AG10803 (cell line): ENCODE data around the gene ADGRD1.

ENCODE experiments used
- DNase-seq: peaks from one replicate; pipeline ENCODE4 v3.0.0; 2010; ENCODE audit warnings: low read depth
- H3K4me3 ChIP-seq: 2 replicates; pipeline ENCODE4 v1.5.1; 2011; ENCODE audit warnings: mild to moderate bottlenecking, low read length, control low read depth
- TF ChIP-seq, protein P1 (sequence below): conservative IDR thresholded peaks from 2 replicates; pipeline ENCODE4 v1.5.1; 2011; ENCODE audit warnings: mild to moderate bottlenecking, low read length, control low read depth, inconsistent platforms

ADGRD1 gene

DNA sequence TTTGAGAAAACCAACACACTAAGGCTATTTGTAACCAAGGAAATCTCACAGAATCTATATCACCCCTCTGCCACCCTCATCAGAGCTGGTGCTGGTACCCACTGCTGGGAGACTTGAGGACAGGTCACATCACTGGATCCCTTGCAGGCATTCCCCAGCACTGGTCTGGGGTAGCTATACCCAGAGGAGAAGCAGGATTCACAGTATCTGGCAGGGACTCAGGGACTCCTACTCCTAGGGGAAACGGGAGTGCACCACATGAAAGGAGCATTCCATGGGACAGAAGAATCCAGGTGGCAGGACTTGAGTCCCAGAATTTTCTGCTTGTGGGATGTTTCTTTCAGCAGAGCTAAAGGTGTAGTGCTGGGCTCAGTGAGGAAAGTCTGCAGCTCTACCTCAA lies 223.2 kb downstream of the ADGRD1 start:
- no peak for DNase-seq
- TF ChIP-seq, protein P1, sequence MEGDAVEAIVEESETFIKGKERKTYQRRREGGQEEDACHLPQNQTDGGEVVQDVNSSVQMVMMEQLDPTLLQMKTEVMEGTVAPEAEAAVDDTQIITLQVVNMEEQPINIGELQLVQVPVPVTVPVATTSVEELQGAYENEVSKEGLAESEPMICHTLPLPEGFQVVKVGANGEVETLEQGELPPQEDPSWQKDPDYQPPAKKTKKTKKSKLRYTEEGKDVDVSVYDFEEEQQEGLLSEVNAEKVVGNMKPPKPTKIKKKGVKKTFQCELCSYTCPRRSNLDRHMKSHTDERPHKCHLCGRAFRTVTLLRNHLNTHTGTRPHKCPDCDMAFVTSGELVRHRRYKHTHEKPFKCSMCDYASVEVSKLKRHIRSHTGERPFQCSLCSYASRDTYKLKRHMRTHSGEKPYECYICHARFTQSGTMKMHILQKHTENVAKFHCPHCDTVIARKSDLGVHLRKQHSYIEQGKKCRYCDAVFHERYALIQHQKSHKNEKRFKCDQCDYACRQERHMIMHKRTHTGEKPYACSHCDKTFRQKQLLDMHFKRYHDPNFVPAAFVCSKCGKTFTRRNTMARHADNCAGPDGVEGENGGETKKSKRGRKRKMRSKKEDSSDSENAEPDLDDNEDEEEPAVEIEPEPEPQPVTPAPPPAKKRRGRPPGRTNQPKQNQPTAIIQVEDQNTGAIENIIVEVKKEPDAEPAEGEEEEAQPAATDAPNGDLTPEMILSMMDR = no peak
- H3K4me3 ChIP-seq = no peak overlapping the region

DNA sequence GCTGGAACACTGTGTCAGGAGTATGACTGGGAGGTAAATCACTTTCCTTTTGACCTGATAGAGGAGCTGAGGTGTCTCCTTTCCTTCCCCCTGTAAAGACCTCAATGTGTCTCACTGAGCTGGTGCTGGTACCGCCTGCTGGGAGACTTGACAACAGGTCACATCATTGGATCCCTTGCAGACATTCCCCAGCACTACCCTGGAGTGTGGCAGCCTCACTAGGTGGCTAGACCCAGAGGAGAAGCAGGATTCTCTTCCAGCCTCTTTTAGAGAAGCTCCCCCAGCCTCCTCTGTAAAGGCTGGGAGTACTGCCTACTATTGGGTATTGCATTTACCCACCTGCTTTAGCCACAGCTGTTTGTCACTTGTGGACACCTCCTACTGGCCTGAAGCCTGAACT lies 223.9 kb downstream of the ADGRD1 start:
- no peak for DNase-seq
- TF ChIP-seq, protein P1 = no peak
- H3K4me3 ChIP-seq = no peak overlapping the region

DNA sequence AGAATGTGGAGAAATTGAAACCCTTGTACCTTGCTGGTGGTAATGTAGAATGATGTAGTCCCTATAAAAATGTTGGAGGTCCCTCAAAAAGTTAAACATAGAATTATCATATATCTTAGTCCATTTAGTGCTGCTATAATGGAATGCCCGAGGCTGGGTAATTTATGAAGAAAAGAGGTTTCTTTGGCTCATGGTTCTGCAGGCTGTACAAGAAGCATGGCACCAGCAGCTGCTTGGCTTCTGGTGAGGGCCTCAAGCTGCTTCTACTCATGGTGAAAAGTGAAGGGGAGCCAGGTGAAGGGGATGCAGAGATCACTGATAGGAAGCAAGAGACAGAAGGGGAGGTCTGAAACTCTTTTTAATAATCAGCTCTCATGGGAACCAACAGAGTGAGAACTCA lies 233.9 kb downstream of the ADGRD1 start:
- no peak for DNase-seq
- H3K4me3 ChIP-seq = no peak overlapping the region
- TF ChIP-seq, protein P1 = no peak

DNA sequence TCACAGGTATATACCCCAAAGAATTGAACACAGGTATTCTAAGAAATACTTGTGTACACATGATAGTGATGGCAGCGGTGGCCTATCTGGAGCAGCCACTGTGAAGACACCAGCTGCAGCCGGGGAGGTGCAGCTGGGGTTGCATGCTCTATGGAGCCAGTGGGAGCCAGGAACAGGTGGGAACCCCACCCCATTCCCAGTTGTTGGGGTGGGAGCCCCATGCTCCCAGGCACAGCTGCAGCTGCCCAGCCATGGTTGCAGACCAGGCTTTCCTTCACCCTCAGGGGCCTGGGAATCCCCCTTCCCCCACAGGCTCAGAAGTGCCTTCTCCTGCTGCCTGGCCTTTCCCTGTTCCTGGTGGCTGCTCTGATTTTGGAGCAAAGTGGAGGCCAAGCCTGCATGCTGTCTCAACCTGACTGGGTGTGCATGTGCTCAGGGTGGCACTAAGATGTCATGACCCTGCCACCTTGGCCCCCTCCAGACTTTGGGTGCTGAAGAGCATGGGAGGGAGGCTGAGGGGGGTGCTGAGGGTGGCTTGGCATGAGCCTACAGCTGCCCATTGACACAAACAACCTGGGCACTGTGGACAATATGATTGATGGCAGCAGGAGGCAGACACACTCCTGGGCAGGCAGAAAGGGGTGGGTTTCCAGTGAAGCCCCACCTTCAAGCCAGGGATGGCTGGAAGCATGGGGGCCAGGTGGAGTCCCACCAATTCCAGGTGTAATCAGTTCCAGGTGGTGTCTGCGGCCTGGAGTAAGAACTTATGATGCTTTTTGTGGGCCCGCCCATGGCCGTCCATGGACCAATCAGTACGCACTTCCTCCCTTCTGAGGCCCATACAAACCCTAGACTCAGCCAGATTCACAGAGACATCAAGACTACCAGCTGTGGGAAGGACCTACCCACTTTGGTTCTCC lies 234.7 kb downstream of the ADGRD1 start:
- no peak overlapping the region for H3K4me3 ChIP-seq
- DNase-seq = no peak
- TF ChIP-seq, protein P1 = no peak

DNA sequence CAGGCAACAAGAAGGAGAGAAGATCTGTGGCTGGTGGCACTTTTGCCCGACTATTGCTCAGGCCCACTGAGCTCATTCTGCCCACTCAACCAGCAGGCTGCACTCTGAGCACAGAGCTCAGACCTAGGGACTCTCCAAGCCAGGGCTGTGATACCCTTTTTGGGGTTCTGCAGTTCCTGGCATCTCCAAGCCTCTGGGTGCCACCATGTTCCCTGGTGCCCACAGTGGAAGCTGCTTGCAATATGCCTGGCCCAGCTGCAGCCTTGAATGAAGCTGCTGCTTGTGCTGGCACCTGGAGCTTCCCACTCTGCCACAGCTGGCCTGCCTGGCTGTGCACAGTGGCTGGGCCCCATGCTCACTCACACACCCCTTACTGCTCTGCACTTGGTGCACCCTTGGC lies 236.1 kb downstream of the ADGRD1 start:
- H3K4me3 ChIP-seq = no peak overlapping the region
- TF ChIP-seq, protein P1 = no peak
- DNase-seq = no peak

DNA sequence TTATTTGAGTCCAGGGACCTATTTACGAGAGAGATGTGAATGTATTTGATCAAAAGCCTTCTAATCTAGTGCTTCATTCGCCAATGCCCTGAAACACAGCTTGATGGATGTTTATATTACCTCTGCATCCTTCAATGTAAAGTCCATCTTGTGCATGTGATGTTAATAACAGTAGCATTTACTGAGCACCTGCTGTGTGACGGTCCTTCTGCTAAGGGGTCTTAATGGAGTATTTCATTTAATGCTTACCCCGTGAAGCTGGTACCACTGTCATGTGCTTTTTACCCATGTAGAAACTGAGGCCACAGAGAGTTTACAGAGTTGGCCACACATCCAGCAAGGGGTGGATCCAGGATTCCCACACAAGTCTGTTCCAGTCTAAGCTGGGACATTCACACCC lies 237.3 kb downstream of the ADGRD1 start:
- TF ChIP-seq, protein P1 = no peak
- no peak for DNase-seq
- no peak overlapping the region for H3K4me3 ChIP-seq
